ENCODE measurements around the gene TTLL11.

- no peak for TF ChIP-seq EZH2 (IDR thresholded peaks at IDR 0.05; ENCODE audit: insufficient read depth, poor library complexity, severe bottlenecking)
- TF ChIP-seq EZH2phosphoT487 (IDR thresholded peaks at IDR 0.05; ENCODE audit: insufficient read depth, low read depth), result no peak
These were observed 19.1 kb upstream of the TTLL11 start for GRCh38 chr9:122112238-122112637.
